HEK293 (cell line): Measurements from ENCODE around the gene STUB1.

Experiments used
- CTCF ChIA-PET: fragments of 350-600 bp; formaldehyde crosslinking; extraction: SDS; loops from one replicate; lab custom pipeline; 2021; ENCODE audit warnings: antibody characterized with exemption; lab: Yijun Ruan, JAX
- POLR2A ChIA-PET: fragments of 300-600 bp; formaldehyde crosslinking; extraction: SDS; loops from one replicate; lab custom pipeline; 2020; ENCODE audit warnings: antibody characterized with exemption, inconsistent platforms; lab: Yijun Ruan, JAX
- H3K27ac ChIP-seq: fragments of 200-500 bp; sonication (Bioruptor generic); 2 replicates; pipeline ENCODE4 v1.5.1; 2014; ENCODE audit warnings: low read depth, low read length, control low read depth, inconsistent platforms; ENCODE audit errors: extremely low read depth
- H3K36me3 ChIP-seq, 2 experiments: fragments of 200-500 bp in 1 of 2; sonication (Bioruptor generic) in 1 of 2; 1 replicate in 1 of 2; 2 replicates in 1 of 2; pipeline ENCODE4 v1.5.1; 2014 to 2017; ENCODE audit warnings: inconsistent platforms in 2 of 2, low read length in 2 of 2; ENCODE audit not compliant: control insufficient read depth in 2 of 2, insufficient read depth in 1 of 2
- H3K4me1 ChIP-seq: fragments of 200-500 bp; sonication (Bioruptor generic); 2 replicates; pipeline ENCODE4 v1.5.1; 2014; ENCODE audit warnings: mild to moderate bottlenecking, low read length, inconsistent platforms; ENCODE audit not compliant: control insufficient read depth, insufficient read depth
- H3K4me3 ChIP-seq: 2 replicates; pipeline ENCODE4 v1.5.1; 2011; ENCODE audit warnings: low read depth, mild to moderate bottlenecking, control low read depth, low read length, moderate library complexity
- H3K9me3 ChIP-seq: fragments of 200-500 bp; sonication (Bioruptor generic); 2 replicates; pipeline ENCODE4 v1.5.1; 2014; ENCODE audit warnings: low read depth, low read length, inconsistent platforms; ENCODE audit not compliant: control insufficient read depth, insufficient read depth
- EGR2 ChIP-seq: fragments of 450-650 bp; formaldehyde crosslinking; IDR thresholded peaks from 2 replicates; pipeline ENCODE4 v1.5.1; 2016; ENCODE audit warnings: low read depth, missing biosample characterization, missing genetic modification characterization
- GFI1B ChIP-seq: fragments of 450-650 bp; formaldehyde crosslinking; IDR thresholded peaks from 2 replicates; pipeline ENCODE4 v1.5.1; 2016; ENCODE audit warnings: missing biosample characterization, missing genetic modification characterization
- GLI4 ChIP-seq: fragments of 450-650 bp; formaldehyde crosslinking; IDR thresholded peaks from 2 replicates; pipeline ENCODE4 v1.5.1; 2016; ENCODE audit warnings: missing biosample characterization, missing genetic modification characterization
- GLIS1 ChIP-seq: fragments of 450-650 bp; formaldehyde crosslinking; IDR thresholded peaks from 2 replicates; pipeline ENCODE4 v1.5.1; 2016; ENCODE audit warnings: missing biosample characterization, missing genetic modification characterization
- MEIS1 ChIP-seq: sonication (generic); formaldehyde crosslinking; IDR thresholded peaks from 2 replicates; pipeline ENCODE4 v1.8.1; 2022; ENCODE audit warnings: missing genetic modification reagents, mild to moderate bottlenecking, borderline replicate concordance
- MZF1 ChIP-seq: fragments of 450-650 bp; formaldehyde crosslinking; IDR thresholded peaks from 2 replicates; pipeline ENCODE4 v1.5.1; 2017; ENCODE audit warnings: missing biosample characterization, missing genetic modification characterization, borderline replicate concordance
- SETDB1 ChIP-seq: IDR thresholded peaks from one replicate; pipeline ENCODE4 v1.6.1; 2017; ENCODE audit warnings: mild to moderate bottlenecking, low read length, moderate library complexity, mixed read lengths; ENCODE audit not compliant: insufficient read length
- SP3 ChIP-seq: fragments of 450-650 bp; formaldehyde crosslinking; IDR thresholded peaks from 2 replicates; pipeline ENCODE4 v1.5.1; 2016; ENCODE audit warnings: missing biosample characterization, missing genetic modification characterization
- ZFHX2 ChIP-seq: fragments of 450-650 bp; formaldehyde crosslinking; conservative IDR thresholded peaks from 2 replicates; pipeline ENCODE4 v1.5.1; 2016; ENCODE audit warnings: missing biosample characterization, missing genetic modification characterization
- ZFP69B ChIP-seq: fragments of 450-650 bp; formaldehyde crosslinking; IDR thresholded peaks from 2 replicates; pipeline ENCODE4 v1.5.1; 2016; ENCODE audit warnings: missing biosample characterization, missing genetic modification characterization
- ZIC2 ChIP-seq: fragments of 450-650 bp; formaldehyde crosslinking; IDR thresholded peaks from 2 replicates; pipeline ENCODE4 v1.5.1; 2016; ENCODE audit warnings: missing biosample characterization, missing genetic modification characterization
- ZNF121 ChIP-seq: fragments of 450-650 bp; formaldehyde crosslinking; IDR thresholded peaks from 2 replicates; pipeline ENCODE4 v1.5.1; 2016; ENCODE audit warnings: missing biosample characterization, missing genetic modification characterization
- ZNF133 ChIP-seq: fragments of 450-650 bp; formaldehyde crosslinking; IDR thresholded peaks from 2 replicates; pipeline ENCODE4 v1.5.1; 2016; ENCODE audit warnings: missing biosample characterization, missing genetic modification characterization
- ZNF24 ChIP-seq: fragments of 450-650 bp; formaldehyde crosslinking; IDR thresholded peaks from 2 replicates; pipeline ENCODE4 v1.5.1; 2016; ENCODE audit warnings: missing biosample characterization, missing genetic modification characterization
- ZNF311 ChIP-seq: fragments of 450-650 bp; formaldehyde crosslinking; IDR thresholded peaks from 2 replicates; pipeline ENCODE4 v1.5.1; 2017; ENCODE audit warnings: missing biosample characterization, missing genetic modification characterization, borderline replicate concordance
- ZNF324 ChIP-seq: fragments of 450-650 bp; formaldehyde crosslinking; IDR thresholded peaks from 2 replicates; pipeline ENCODE4 v1.5.1; 2016; ENCODE audit warnings: missing biosample characterization, missing genetic modification characterization
- ZNF350 ChIP-seq: fragments of 450-650 bp; formaldehyde crosslinking; IDR thresholded peaks from 2 replicates; pipeline ENCODE4 v1.5.0; 2017; ENCODE audit warnings: missing biosample characterization, mild to moderate bottlenecking, missing genetic modification characterization
- ZNF391 ChIP-seq: fragments of 450-650 bp; formaldehyde crosslinking; IDR thresholded peaks from 2 replicates; pipeline ENCODE4 v1.5.1; 2016; ENCODE audit warnings: low read depth, missing biosample characterization, missing genetic modification characterization, borderline replicate concordance
- ZNF426 ChIP-seq: fragments of 450-650 bp; formaldehyde crosslinking; IDR thresholded peaks from 2 replicates; pipeline ENCODE4 v1.5.1; 2017; ENCODE audit warnings: missing biosample characterization, missing genetic modification characterization, mild to moderate bottlenecking, inconsistent platforms, moderate library complexity
- ZNF514 ChIP-seq: fragments of 450-650 bp; formaldehyde crosslinking; IDR thresholded peaks from 2 replicates; pipeline ENCODE4 v1.5.1; 2016; ENCODE audit warnings: missing biosample characterization, missing genetic modification characterization
- ZNF530 ChIP-seq: fragments of 450-650 bp; formaldehyde crosslinking; IDR thresholded peaks from 2 replicates; pipeline ENCODE4 v1.5.1; 2016; ENCODE audit warnings: low read depth, missing biosample characterization, missing genetic modification characterization
- ZNF561 ChIP-seq: fragments of 450-650 bp; IDR thresholded peaks from 2 replicates; pipeline ENCODE4 v1.5.1; 2018; ENCODE audit warnings: missing biosample characterization, missing genetic modification characterization, borderline replicate concordance
- ZNF610 ChIP-seq: fragments of 450-650 bp; formaldehyde crosslinking; IDR thresholded peaks from 2 replicates; pipeline ENCODE4 v1.5.1; 2016; ENCODE audit warnings: missing biosample characterization, missing genetic modification characterization, borderline replicate concordance
- ZNF621 ChIP-seq: fragments of 450-650 bp; formaldehyde crosslinking; IDR thresholded peaks from 2 replicates; pipeline ENCODE4 v1.5.1; 2017; ENCODE audit warnings: missing biosample characterization, missing genetic modification characterization
- ZXDB ChIP-seq: fragments of 450-650 bp; formaldehyde crosslinking; IDR thresholded peaks from 2 replicates; pipeline ENCODE4 v1.5.1; 2016; ENCODE audit warnings: missing biosample characterization, missing genetic modification characterization
- TF ChIP-seq, protein P1 (sequence below): fragments of 450-650 bp; formaldehyde crosslinking; IDR thresholded peaks from 2 replicates; pipeline ENCODE4 v1.5.1; 2016; ENCODE audit warnings: missing biosample characterization, missing genetic modification characterization
- TF ChIP-seq, protein P2 (sequence below): fragments of 450-650 bp; formaldehyde crosslinking; IDR thresholded peaks from 2 replicates; pipeline ENCODE4 v1.5.1; 2016; ENCODE audit warnings: missing biosample characterization, missing genetic modification characterization
- TF ChIP-seq, protein P3 (sequence below): fragments of 450-650 bp; formaldehyde crosslinking; IDR thresholded peaks from 2 replicates; pipeline ENCODE4; 2016; ENCODE audit warnings: missing biosample characterization, missing genetic modification characterization
- TF ChIP-seq, protein P4 (sequence below): fragments of 450-650 bp; formaldehyde crosslinking; conservative IDR thresholded peaks from 2 replicates; pipeline ENCODE4 v1.5.1; 2016; ENCODE audit warnings: low read depth, missing biosample characterization, missing genetic modification characterization
- TF ChIP-seq, protein P5 (sequence below): fragments of 450-650 bp; IDR thresholded peaks from 2 replicates; pipeline ENCODE4 v1.5.1; 2018; ENCODE audit warnings: missing biosample characterization, mild to moderate bottlenecking, missing genetic modification characterization

The STUB1 gene

DNA sequence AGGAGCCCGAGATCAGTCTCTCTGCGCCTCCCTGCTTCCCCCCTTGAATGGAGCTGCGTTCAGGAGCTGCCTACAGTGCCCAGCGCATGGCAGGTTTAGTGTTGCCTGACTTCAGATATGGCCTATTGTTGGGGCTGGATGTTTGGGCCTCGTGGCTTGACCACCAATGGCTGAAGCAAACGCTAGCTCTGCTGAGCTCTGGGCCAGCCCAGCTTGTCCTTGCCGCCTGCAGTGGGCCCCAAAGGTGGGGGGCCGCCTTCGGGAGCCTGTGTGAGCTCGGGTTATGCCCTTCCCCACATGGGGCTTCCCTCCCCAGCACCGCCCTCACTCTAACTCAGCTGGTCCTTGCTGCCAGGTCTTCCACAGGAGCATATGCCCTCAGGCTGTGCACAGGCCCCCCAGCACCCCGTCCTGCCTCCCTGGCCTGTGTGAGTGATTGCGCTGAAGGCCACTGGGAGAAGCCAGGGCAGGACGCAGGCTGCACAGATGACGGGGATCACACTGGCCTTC is 42.1 kb upstream of the STUB1 start:
- H3K4me1 ChIP-seq, result peaks cover 6% of the 10 kb centered on the region; the same call in 1 of the 2 replicates
- ChIA-PET CTCF (interaction anchor here (0.7 kb wide), 1 partner anchor 10 kb away, joined by 5 read pairs; no protein-coding TSS in a partner anchor), POLR2A (no interaction called here)
- H3K36me3 ChIP-seq, result peaks cover 0 to 18% of the 10 kb centered on the region in 2 experiments; a peak in 1 of 3 replicates
- H3K4me3 ChIP-seq, result no peak overlapping the region
- H3K27ac ChIP-seq, result no peak overlapping the region
- H3K9me3 ChIP-seq, result no peaks in the 10 kb centered on the region
- TF ChIP-seq ZNF311 (tag by site-specific recombination), result no peak
- no peak for TF ChIP-seq MEIS1
- no peak for TF ChIP-seq ZNF324
- no peak for TF ChIP-seq ZNF610 (tag by site-specific recombination)
- no peak for TF ChIP-seq ZNF426 (tag by site-specific recombination)
- TF ChIP-seq ZNF24 (tag by site-specific recombination), result no peak
- TF ChIP-seq ZXDB (tag by site-specific recombination), result no peak
- TF ChIP-seq, protein P1, sequence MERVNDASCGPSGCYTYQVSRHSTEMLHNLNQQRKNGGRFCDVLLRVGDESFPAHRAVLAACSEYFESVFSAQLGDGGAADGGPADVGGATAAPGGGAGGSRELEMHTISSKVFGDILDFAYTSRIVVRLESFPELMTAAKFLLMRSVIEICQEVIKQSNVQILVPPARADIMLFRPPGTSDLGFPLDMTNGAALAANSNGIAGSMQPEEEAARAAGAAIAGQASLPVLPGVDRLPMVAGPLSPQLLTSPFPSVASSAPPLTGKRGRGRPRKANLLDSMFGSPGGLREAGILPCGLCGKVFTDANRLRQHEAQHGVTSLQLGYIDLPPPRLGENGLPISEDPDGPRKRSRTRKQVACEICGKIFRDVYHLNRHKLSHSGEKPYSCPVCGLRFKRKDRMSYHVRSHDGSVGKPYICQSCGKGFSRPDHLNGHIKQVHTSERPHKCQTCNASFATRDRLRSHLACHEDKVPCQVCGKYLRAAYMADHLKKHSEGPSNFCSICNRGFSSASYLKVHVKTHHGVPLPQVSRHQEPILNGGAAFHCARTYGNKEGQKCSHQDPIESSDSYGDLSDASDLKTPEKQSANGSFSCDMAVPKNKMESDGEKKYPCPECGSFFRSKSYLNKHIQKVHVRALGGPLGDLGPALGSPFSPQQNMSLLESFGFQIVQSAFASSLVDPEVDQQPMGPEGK (tag by site-specific recombination), result no peak; the same call in 1 of the 2 replicates
- TF ChIP-seq ZNF391 (tag by site-specific recombination), result no peak
- TF ChIP-seq MZF1 (tag by site-specific recombination), result no peak
- TF ChIP-seq ZNF121, result no peak
- no peak for TF ChIP-seq GFI1B
- TF ChIP-seq EGR2 (tag by site-specific recombination), result 0 out of 2 replicates have a peak, but pooled peaks have one; percentile 18
- TF ChIP-seq, protein P2, sequence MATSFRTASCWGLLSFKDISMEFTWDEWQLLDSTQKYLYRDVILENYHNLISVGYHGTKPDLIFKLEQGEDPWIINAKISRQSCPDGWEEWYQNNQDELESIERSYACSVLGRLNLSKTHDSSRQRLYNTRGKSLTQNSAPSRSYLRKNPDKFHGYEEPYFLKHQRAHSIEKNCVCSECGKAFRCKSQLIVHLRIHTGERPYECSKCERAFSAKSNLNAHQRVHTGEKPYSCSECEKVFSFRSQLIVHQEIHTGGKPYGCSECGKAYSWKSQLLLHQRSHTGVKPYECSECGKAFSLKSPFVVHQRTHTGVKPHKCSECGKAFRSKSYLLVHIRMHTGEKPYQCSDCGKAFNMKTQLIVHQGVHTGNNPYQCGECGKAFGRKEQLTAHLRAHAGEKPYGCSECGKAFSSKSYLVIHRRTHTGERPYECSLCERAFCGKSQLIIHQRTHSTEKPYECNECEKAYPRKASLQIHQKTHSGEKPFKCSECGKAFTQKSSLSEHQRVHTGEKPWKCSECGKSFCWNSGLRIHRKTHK (tag by site-specific recombination), result no peak
- TF ChIP-seq SETDB1, result no peak
- peak; percentile 44; the same call in 1 of the 2 replicates for TF ChIP-seq ZFHX2 (tag by site-specific recombination)
- TF ChIP-seq, protein P3, sequence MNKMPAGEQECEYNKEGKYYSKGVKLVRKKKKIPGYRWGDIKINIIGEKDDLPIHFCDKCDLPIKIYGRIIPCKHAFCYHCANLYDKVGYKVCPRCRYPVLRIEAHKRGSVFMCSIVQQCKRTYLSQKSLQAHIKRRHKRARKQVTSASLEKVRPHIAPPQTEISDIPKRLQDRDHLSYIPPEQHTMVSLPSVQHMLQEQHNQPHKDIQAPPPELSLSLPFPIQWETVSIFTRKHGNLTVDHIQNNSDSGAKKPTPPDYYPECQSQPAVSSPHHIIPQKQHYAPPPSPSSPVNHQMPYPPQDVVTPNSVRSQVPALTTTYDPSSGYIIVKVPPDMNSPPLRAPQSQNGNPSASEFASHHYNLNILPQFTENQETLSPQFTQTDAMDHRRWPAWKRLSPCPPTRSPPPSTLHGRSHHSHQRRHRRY (tag by site-specific recombination), result no peak
- TF ChIP-seq ZFP69B (tag by site-specific recombination), result no peak
- TF ChIP-seq ZNF530 (tag by site-specific recombination), result no peak
- TF ChIP-seq ZIC2 (tag by site-specific recombination), result peak; percentile 31; the same call in 1 of the 2 replicates
- TF ChIP-seq, protein P4, sequence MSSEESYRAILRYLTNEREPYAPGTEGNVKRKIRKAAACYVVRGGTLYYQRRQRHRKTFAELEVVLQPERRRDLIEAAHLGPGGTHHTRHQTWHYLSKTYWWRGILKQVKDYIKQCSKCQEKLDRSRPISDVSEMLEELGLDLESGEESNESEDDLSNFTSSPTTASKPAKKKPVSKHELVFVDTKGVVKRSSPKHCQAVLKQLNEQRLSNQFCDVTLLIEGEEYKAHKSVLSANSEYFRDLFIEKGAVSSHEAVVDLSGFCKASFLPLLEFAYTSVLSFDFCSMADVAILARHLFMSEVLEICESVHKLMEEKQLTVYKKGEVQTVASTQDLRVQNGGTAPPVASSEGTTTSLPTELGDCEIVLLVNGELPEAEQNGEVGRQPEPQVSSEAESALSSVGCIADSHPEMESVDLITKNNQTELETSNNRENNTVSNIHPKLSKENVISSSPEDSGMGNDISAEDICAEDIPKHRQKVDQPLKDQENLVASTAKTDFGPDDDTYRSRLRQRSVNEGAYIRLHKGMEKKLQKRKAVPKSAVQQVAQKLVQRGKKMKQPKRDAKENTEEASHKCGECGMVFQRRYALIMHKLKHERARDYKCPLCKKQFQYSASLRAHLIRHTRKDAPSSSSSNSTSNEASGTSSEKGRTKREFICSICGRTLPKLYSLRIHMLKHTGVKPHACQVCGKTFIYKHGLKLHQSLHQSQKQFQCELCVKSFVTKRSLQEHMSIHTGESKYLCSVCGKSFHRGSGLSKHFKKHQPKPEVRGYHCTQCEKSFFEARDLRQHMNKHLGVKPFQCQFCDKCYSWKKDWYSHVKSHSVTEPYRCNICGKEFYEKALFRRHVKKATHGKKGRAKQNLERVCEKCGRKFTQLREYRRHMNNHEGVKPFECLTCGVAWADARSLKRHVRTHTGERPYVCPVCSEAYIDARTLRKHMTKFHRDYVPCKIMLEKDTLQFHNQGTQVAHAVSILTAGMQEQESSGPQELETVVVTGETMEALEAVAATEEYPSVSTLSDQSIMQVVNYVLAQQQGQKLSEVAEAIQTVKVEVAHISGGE (tag by site-specific recombination), result no peak
- no peak for TF ChIP-seq SP3 (tag by site-specific recombination)
- TF ChIP-seq ZNF514 (tag by site-specific recombination), result no peak
- no peak for TF ChIP-seq ZNF350 (tag by site-specific recombination)
- TF ChIP-seq GLIS1, result peak; percentile 34; the same call in 1 of the 2 replicates
- no peak for TF ChIP-seq GLI4 (tag by site-specific recombination)
- TF ChIP-seq ZNF561 (tag by site-specific recombination), result no peak
- no peak for TF ChIP-seq ZNF133 (tag by site-specific recombination)
- TF ChIP-seq, protein P5, sequence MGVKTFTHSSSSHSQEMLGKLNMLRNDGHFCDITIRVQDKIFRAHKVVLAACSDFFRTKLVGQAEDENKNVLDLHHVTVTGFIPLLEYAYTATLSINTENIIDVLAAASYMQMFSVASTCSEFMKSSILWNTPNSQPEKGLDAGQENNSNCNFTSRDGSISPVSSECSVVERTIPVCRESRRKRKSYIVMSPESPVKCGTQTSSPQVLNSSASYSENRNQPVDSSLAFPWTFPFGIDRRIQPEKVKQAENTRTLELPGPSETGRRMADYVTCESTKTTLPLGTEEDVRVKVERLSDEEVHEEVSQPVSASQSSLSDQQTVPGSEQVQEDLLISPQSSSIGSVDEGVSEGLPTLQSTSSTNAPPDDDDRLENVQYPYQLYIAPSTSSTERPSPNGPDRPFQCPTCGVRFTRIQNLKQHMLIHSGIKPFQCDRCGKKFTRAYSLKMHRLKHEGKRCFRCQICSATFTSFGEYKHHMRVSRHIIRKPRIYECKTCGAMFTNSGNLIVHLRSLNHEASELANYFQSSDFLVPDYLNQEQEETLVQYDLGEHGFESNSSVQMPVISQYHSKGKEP (tag by site-specific recombination), result no peak
- no peak for TF ChIP-seq ZNF621 (tag by site-specific recombination)
